ENCODE measurements around the gene ZMAT2. TPM values are rescaled to one million over a fixed set of nuclear protein-coding genes. Genes with fewer than 3 reads are reported as not detected.
"Not testable (repeated sequence)": the region's sequence is repeated elsewhere in the genome, so short reads cannot be mapped to it uniquely, and the experiment has no call there.

Gene ZMAT2
- total RNA-seq, 1 donor from 2014 or later = 43.6 TPM

DNA sequence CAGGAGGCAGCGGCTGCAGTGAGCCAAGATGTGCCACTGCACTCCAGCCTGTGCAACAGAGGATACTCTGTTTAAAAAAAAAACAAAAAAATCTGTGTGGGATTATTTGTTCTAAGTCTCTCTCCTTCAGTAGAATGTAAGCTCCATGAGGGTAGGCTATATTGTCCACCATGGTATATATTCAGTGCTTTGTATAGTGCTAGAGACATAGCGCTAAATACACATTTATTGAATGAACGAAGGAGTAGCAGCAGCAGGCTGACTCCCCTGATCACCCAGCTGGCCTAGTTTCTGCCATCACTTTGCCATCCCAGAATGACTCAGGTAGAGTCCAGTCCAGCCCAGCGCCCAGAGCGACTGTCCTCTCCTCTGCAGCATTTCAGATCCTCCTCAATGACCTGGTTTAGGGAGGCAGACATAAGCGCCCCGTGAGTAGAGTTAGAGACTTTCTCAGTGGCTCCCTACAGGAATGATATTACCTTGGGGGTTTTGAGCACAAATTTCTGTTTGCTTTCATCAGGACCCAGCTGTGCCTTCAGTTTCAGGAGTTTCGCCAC lies 9.8 kb upstream of the ZMAT2 start:
- no peak for DNase-seq (ENCODE audit: low read depth)
- TF ChIP-seq, protein P1, sequence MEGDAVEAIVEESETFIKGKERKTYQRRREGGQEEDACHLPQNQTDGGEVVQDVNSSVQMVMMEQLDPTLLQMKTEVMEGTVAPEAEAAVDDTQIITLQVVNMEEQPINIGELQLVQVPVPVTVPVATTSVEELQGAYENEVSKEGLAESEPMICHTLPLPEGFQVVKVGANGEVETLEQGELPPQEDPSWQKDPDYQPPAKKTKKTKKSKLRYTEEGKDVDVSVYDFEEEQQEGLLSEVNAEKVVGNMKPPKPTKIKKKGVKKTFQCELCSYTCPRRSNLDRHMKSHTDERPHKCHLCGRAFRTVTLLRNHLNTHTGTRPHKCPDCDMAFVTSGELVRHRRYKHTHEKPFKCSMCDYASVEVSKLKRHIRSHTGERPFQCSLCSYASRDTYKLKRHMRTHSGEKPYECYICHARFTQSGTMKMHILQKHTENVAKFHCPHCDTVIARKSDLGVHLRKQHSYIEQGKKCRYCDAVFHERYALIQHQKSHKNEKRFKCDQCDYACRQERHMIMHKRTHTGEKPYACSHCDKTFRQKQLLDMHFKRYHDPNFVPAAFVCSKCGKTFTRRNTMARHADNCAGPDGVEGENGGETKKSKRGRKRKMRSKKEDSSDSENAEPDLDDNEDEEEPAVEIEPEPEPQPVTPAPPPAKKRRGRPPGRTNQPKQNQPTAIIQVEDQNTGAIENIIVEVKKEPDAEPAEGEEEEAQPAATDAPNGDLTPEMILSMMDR (conservative IDR thresholded peaks at IDR 0.05; ENCODE audit: low read depth, low read length) = no peak
- peak overlapping the region; percentile 78 for H3K4me3 ChIP-seq (ENCODE audit: low read depth, low read length)

GRCh38 chr5:140690941-140691924 lies 9.0 kb upstream of the ZMAT2 start, which contains the start of the genes HARS1 and HARS2:
TSS of gene HARS1 (minus strand) at chr5:140691370. CDS start at chr5:140691304, 66 bp downstream.
TSS of gene HARS2 (plus strand) at chr5:140691455. CDS start at chr5:140691649, 194 bp downstream.
- peak within 1 kb of the TSS; percentile 78 for H3K4me3 ChIP-seq (ENCODE audit: low read depth, low read length)
- peak; percentile 82 for DNase-seq (ENCODE audit: low read depth)
- TF ChIP-seq, protein P1 (conservative IDR thresholded peaks at IDR 0.05; ENCODE audit: low read depth, low read length) = no peak

DNA sequence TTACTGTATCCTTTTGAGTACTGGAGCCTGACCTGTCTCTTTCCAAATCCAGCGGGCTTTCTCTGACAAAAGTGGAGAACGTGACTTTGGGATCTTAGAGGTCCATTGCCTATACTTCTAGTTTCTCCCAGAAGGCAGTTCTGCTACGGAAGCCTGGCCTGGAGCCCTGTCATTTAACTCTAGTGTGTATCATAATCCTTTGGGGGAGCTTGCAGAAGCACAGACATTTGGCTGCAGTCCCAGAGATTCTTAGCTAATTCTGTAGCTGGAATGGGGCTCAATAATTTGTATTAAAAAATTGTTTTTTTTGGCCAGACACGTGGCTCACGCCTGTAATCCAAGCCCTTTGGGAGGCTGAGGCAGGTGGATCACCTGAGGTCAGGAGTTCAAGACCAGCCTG lies 6.0 kb upstream of the ZMAT2 start:
- no peak overlapping the region for H3K4me3 ChIP-seq (ENCODE audit: low read depth, low read length)
- TF ChIP-seq, protein P1 (conservative IDR thresholded peaks at IDR 0.05; ENCODE audit: low read depth, low read length) = no peak
- DNase-seq (ENCODE audit: low read depth) = no peak

- no peak for DNase-seq (ENCODE audit: low read depth)
- TF ChIP-seq, protein P1 (conservative IDR thresholded peaks at IDR 0.05; ENCODE audit: low read depth, low read length) = no peak
- H3K4me3 ChIP-seq (ENCODE audit: low read depth, low read length) = no peak overlapping the region
These were observed 3.3 kb upstream of the ZMAT2 start for GRCh38 chr5:140696891-140697492.

DNA sequence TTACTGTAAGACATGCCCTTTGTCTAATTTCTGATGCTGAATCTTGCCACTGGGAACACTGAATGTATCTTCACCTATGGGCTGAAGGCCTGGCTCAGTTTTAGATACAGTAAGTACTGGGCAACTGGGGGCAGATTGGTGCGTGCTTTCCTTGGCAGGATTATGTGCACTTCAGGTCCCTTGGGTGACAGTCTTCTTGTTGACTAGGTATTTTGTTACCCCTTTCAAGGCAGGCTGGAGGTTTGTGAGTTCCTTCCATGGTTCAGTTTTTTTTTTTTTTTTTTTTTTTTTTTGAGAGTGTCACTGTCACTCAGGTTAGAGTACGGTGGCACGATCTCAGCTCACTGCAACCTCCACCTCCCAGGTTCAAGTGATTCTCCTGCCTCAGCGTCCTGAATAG lies 7.6 kb downstream of the ZMAT2 start:
- TF ChIP-seq, protein P1 (conservative IDR thresholded peaks at IDR 0.05; ENCODE audit: low read depth, low read length) = no peak
- no peak overlapping the region for H3K4me3 ChIP-seq (ENCODE audit: low read depth, low read length)
- no peak for DNase-seq (ENCODE audit: low read depth)

DNA sequence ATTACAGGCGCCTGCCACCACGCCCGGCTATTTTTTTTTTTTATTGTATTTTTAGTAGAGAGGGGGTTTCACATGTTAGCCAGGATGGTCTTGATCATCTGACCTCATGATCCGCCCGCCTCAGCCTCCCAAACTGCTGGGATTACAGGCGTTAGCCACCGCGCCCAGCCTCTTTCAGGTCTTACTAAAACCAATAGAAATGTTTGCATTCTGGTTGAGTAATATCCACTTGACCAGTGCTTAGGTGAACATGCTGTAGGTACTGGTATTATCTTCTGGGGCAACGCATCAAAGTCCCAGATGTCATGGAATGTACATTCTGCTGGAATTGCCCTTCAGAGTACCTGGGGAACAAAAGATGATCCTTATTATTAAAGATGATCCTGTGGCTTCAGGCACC lies 8.5 kb downstream of the ZMAT2 start:
- not testable (repeated sequence) for DNase-seq (ENCODE audit: low read depth); H3K4me3 ChIP-seq (ENCODE audit: low read depth, low read length)

DNA sequence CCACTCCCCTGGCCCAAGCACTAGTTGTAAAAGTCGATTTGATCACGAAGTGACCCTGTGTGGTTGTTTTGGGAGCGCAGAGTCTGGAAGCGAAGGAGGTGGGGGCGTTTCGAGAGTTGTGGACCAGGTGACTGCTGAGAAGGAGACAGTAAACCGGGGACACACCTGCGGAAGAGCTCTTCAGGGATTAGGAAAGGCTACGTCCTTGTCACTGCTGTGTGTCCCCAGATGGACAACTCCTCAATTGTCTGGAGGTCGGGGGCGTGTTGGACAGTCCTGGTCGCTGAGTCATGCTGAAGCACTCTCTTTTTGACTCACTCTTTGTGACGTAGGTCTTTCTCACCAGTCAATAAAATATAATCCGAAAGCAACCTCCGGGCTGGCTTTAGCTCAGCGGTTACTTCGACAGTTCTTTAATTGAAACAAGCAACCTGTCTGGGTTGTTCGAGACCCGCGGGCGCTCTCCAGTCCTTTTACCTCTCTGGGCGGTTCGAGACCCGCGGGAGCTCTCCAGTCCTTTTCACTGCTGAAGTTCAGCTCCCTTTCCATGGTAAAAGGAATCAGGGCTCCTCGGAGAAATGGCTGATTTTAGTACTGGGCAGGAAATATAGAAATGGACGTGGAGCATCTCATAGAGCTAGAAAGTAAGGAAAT lies 10.8 kb downstream of the ZMAT2 start:
- DNase-seq (ENCODE audit: low read depth) = peak; percentile 88
- TF ChIP-seq, protein P1 (conservative IDR thresholded peaks at IDR 0.05; ENCODE audit: low read depth, low read length) = no peak
- peak overlapping the region; percentile 76 for H3K4me3 ChIP-seq (ENCODE audit: low read depth, low read length)
